Measurements from ENCODE around the gene HPS4.

GRCh38 chr22:26484360-26484706 is 750 bp upstream of the HPS4 start:
- TF ChIP-seq CTCF (conservative IDR thresholded peaks at IDR 0.05 in 1 of 2, IDR thresholded peaks at IDR 0.05 in 1 of 2; ENCODE audit: extremely low read depth in 1 of 2, insufficient read depth in 1 of 2, low read depth in 1 of 2, low read length in 2 of 2) (no peak), EZH2 (IDR thresholded peaks at IDR 0.05; ENCODE audit: borderline replicate concordance, low read length) (no peak)

Data from mammary epithelial cell (primary cell).